ENCODE results near the gene TM6SF1.
A peak's percentile ranks its signal among the peaks of the same experiment; 100 is the strongest.

TM6SF1 gene

DNA sequence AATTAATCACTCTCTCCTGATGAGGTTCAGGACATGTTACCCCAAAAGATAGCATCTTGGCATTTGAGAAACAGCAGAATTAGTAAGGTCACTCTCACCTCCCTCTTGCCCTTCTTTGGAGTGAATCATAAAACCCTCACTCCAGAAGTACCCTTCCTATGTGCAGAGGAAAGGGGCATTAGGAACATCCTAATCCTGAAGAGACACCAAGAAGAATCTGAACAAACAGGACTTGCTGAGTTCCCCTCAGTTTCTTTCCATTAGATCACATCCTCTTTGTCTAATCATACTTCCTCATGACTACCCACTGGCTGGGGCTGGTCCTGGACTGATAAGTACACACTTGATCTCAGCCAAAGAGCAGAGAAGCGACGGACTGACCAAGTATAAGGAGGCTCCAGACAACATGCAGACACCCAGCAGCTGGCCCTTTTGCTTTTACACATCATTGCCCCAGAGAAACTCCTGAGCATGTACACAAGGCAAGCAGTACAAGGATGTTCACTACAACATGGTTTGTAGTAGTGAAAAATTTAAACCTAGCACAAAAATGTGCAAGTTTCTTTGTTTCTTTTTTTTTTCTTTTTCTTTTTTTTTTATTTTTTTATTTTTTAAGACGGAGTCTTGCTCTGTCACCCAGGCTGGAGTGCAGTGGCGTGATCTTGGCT is 15.0 kb upstream of the TM6SF1 start:
- Histone ChIP-seq H3K27me3 (replicated peaks; ENCODE audit: control insufficient read depth, insufficient read depth, low read length) (no peaks in the 10 kb centered on the region), H3K4me3 (replicated peaks; ENCODE audit: low read depth, low read length) (no peak overlapping the region), H3K36me3 (ENCODE audit: control insufficient read depth, insufficient read depth, low read length) (no peaks in the 10 kb centered on the region)
- DNase-seq (ENCODE audit: extremely low read depth, insufficient read length), result peak; percentile 43
- TF ChIP-seq, protein P1, sequence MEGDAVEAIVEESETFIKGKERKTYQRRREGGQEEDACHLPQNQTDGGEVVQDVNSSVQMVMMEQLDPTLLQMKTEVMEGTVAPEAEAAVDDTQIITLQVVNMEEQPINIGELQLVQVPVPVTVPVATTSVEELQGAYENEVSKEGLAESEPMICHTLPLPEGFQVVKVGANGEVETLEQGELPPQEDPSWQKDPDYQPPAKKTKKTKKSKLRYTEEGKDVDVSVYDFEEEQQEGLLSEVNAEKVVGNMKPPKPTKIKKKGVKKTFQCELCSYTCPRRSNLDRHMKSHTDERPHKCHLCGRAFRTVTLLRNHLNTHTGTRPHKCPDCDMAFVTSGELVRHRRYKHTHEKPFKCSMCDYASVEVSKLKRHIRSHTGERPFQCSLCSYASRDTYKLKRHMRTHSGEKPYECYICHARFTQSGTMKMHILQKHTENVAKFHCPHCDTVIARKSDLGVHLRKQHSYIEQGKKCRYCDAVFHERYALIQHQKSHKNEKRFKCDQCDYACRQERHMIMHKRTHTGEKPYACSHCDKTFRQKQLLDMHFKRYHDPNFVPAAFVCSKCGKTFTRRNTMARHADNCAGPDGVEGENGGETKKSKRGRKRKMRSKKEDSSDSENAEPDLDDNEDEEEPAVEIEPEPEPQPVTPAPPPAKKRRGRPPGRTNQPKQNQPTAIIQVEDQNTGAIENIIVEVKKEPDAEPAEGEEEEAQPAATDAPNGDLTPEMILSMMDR (IDR thresholded peaks at IDR 0.05; ENCODE audit: insufficient read depth, low read length, poor library complexity, severe bottlenecking), result no peak

DNA sequence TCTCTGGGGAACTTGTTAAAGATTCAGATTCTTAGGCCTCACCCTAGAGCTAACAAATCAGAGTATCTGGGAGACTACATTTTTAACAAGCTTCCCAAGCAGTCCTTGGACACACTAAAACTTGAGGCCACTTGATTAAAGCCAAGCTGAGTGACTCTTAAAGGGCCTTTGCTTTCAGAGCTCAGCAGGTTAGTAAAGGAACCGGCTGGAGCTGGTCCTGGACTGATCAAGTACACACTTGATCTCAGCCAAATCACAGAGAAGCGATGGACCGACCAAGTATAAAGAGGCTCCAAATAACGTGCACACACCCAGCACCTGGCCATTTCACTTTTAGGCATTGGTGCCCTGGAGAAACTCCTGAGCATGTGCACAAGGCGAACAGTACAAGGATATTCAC is 12.9 kb upstream of the TM6SF1 start:
- no peak for DNase-seq (ENCODE audit: extremely low read depth, insufficient read length)
- Histone ChIP-seq H3K27me3 (replicated peaks; ENCODE audit: control insufficient read depth, insufficient read depth, low read length) (no peaks in the 10 kb centered on the region), H3K36me3 (ENCODE audit: control insufficient read depth, insufficient read depth, low read length) (no peaks in the 10 kb centered on the region), H3K4me3 (replicated peaks; ENCODE audit: low read depth, low read length) (no peak overlapping the region)
- TF ChIP-seq, protein P1 (IDR thresholded peaks at IDR 0.05; ENCODE audit: insufficient read depth, low read length, poor library complexity, severe bottlenecking), result no peak

DNA sequence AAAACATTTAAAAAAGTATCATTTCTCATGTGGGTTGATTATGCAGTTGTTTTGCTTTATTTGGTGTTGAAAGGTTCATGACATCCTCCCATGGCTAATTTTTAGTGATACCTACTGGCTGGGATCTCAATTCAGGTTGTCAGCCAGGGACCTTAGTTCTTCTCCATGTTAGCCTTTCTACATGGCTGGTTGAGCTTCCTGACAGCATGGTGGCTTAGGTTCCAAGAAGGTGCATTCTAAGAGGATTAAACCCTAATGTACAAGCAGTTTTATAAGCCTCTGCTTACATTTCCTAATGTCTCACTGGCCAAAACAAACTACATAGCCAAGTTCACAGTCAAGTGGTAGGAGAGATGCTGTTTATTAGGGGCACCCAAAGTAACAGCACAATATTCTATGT is 9.4 kb upstream of the TM6SF1 start:
- H3K27me3 ChIP-seq (replicated peaks; ENCODE audit: control insufficient read depth, insufficient read depth, low read length), result no peaks in the 10 kb centered on the region
- H3K4me3 ChIP-seq (replicated peaks; ENCODE audit: low read depth, low read length), result no peak overlapping the region
- no peaks in the 10 kb centered on the region for H3K36me3 ChIP-seq (ENCODE audit: control insufficient read depth, insufficient read depth, low read length)
- no peak for DNase-seq (ENCODE audit: extremely low read depth, insufficient read length)
- TF ChIP-seq, protein P1 (IDR thresholded peaks at IDR 0.05; ENCODE audit: insufficient read depth, low read length, poor library complexity, severe bottlenecking), result no peak

DNA sequence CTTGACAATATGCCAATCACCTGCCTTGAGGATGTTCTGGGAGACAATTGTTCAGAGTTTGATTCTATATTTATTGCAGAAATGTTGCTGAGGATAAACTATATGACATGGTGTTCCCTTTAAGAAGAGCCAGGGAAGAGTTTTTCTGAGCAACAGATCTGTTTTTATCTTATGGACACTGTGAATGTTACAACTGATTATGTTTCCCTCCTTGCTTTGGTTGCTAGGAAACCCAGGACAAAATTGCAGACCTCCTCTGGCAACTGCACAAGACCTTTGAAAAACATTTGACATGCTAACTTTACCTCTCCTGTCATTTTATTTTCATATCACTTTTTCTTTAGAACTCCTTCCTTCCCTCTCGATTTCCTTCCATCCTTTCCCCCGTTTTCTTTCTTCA is 8.2 kb upstream of the TM6SF1 start:
- Histone ChIP-seq H3K4me3 (replicated peaks; ENCODE audit: low read depth, low read length) (no peak overlapping the region), H3K27me3 (replicated peaks; ENCODE audit: control insufficient read depth, insufficient read depth, low read length) (no peaks in the 10 kb centered on the region), H3K36me3 (ENCODE audit: control insufficient read depth, insufficient read depth, low read length) (no peaks in the 10 kb centered on the region)
- DNase-seq (ENCODE audit: extremely low read depth, insufficient read length), result no peak
- TF ChIP-seq, protein P1 (IDR thresholded peaks at IDR 0.05; ENCODE audit: insufficient read depth, low read length, poor library complexity, severe bottlenecking), result no peak

DNA sequence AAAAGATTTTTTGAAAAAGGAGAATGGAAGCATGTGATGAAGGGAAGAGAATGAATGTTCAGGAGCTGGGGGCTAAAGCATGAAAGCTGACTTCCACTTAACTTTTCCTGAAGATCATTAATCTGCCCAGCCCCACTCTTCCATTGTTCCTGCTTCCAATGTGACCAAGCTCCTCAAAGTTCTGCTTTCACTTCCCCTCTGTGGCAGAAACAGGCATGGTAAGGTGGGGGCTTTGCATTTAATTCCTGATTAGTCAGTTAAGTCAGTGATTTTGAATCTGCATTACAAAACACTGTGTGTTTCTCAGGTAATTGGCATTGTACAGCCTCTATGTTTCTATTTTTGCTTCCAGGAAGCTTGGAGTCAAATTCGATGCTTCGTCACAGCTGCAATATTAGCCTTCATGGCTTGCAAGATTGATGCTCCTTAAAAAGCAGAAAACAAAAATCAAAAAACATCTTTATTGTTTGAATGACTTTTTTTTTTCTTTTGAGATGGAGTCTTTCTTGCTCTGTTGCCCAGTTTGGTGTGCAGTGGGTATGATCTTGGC is 7.3 kb upstream of the TM6SF1 start:
- Histone ChIP-seq H3K4me3 (replicated peaks; ENCODE audit: low read depth, low read length) (no peak overlapping the region), H3K36me3 (ENCODE audit: control insufficient read depth, insufficient read depth, low read length) (no peaks in the 10 kb centered on the region), H3K27me3 (replicated peaks; ENCODE audit: control insufficient read depth, insufficient read depth, low read length) (no peaks in the 10 kb centered on the region)
- no peak for DNase-seq (ENCODE audit: extremely low read depth, insufficient read length)
- TF ChIP-seq, protein P1 (IDR thresholded peaks at IDR 0.05; ENCODE audit: insufficient read depth, low read length, poor library complexity, severe bottlenecking), result no peak
